Measurements from ENCODE around the gene ZNF580. TPM values are rescaled to one million over a fixed set of nuclear protein-coding genes. Genes with fewer than 3 reads are reported as not detected.

ZNF580 gene
- total RNA-seq, 2 donors from 2014 or later = 15.3 to 26.2 TPM

- no peak for TF ChIP-seq CTCF (IDR thresholded peaks at IDR 0.05)
- no peak for DNase-seq (ENCODE audit: low spot score)
- H3K9me3 ChIP-seq = no peaks in the 10 kb centered on the region
- H3K27me3 ChIP-seq = no peaks in the 10 kb centered on the region
- peaks cover 0 to 15% of the 10 kb centered on the region in 2 donors for H3K4me1 ChIP-seq
- H3K4me3 ChIP-seq = no peak overlapping the region
- H3K27ac ChIP-seq = no peak overlapping the region
- peaks cover 31% of the 10 kb centered on the region for H3K36me3 ChIP-seq
These were observed 21.5 kb upstream of the ZNF580 start for GRCh38 chr19:55619286-55619685.

- DNase-seq (ENCODE audit: low spot score) = no peak
- H3K27ac ChIP-seq = no peak overlapping the region
- peaks cover 26% of the 10 kb centered on the region for H3K36me3 ChIP-seq
- peaks cover 0 to 22% of the 10 kb centered on the region in 2 donors for H3K4me1 ChIP-seq
- no peaks in the 10 kb centered on the region for H3K27me3 ChIP-seq
- no peaks in the 10 kb centered on the region for H3K9me3 ChIP-seq
- no peak for TF ChIP-seq CTCF (IDR thresholded peaks at IDR 0.05)
- H3K4me3 ChIP-seq = no peak overlapping the region
These were observed 20.2 kb upstream of the ZNF580 start for GRCh38 chr19:55620410-55621204.

GRCh38 chr19:55621205-55621672 lies 19.6 kb upstream of the ZNF580 start:
- Histone ChIP-seq H3K27ac (no peak overlapping the region), H3K36me3 (peaks cover 20% of the 10 kb centered on the region), H3K27me3 (no peaks in the 10 kb centered on the region), H3K4me3 (no peak overlapping the region), H3K9me3 (no peaks in the 10 kb centered on the region), H3K4me1 (peaks cover 0 to 22% of the 10 kb centered on the region in 2 donors)
- TF ChIP-seq CTCF (IDR thresholded peaks at IDR 0.05) = no peak
- DNase-seq (ENCODE audit: low spot score) = no peak

GRCh38 chr19:55621673-55622231 lies 19.1 kb upstream of the ZNF580 start:
- DNase-seq (ENCODE audit: low spot score) = no peak
- no peak for TF ChIP-seq CTCF (IDR thresholded peaks at IDR 0.05)
- Histone ChIP-seq H3K4me1 (peaks cover 0 to 22% of the 10 kb centered on the region in 2 donors), H3K27ac (no peak overlapping the region), H3K9me3 (no peaks in the 10 kb centered on the region), H3K27me3 (no peaks in the 10 kb centered on the region), H3K4me3 (no peak overlapping the region), H3K36me3 (peaks cover 15% of the 10 kb centered on the region)

DNA sequence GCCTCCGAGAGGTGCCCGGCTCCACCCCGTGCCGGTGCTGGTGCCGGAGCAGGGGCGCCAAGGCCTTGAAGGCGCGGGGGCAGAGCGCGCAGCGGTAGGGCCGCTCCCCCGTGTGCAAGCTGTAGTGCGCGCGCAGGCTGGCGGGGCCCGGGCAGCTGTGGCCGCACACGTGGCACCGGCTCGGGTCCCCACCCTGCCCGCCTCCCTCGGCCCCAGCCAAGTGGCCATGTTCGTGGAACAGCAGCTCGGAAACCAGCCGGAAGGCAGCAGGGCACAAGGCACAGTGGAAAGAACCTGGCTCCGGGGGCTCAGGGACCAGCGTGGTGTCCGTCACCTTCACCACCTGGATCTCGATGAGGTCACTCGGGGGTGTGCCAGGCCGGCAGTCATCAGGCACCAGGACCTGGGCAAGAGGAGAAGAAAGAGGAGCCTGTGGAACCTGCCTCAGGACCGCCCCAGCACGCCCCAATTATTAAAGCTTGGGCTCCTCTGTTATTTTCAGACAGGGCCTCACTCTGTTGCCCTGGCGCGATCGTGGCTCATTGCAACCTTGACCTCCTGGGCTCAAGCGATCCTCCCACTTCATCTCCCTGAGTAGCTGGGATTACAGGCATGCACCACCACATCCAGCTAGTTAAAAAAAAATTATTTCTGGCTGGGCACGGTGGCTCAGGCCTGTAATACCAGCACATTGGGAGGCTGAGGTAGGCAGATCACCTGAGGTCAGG lies 18.4 kb upstream of the ZNF580 start:
- Histone ChIP-seq H3K36me3 (peaks cover 8% of the 10 kb centered on the region), H3K4me3 (no peak overlapping the region), H3K9me3 (no peaks in the 10 kb centered on the region), H3K4me1 (peaks cover 0 to 22% of the 10 kb centered on the region in 2 donors), H3K27me3 (no peaks in the 10 kb centered on the region), H3K27ac (peak overlapping the region in 1 of 2 donors; percentile 99)
- no peak for TF ChIP-seq CTCF (IDR thresholded peaks at IDR 0.05)
- DNase-seq (ENCODE audit: low spot score) = no peak

Data from right atrium auricular region (tissue), 2 donors.